ENCODE results near the gene NFE2. TPM values are rescaled to one million over a fixed set of nuclear protein-coding genes. Genes with fewer than 3 reads are reported as not detected.

NFE2 gene
- total and polyA plus RNA-seq, 2 of the 8 experiments (the other 6 are each of a cell fraction or from before 2014, with no cell fraction given) = 2.0 to 6.1 TPM

- TF ChIP-seq EGR1 (IDR thresholded peaks at IDR 0.05; ENCODE audit: borderline replicate concordance, low read depth, low read length) (no peak), ZNF274 (IDR thresholded peaks at IDR 0.05; ENCODE audit: borderline replicate concordance, extremely low read depth, low read length) (no peak), PHF8 (conservative IDR thresholded peaks at IDR 0.05; ENCODE audit: low read depth, low read length) (peak; percentile 96), EZH2 (IDR thresholded peaks at IDR 0.05; ENCODE audit: low read depth, low read length, severe bottlenecking) (no peak), CBX8 (IDR thresholded peaks at IDR 0.05; ENCODE audit: borderline replicate concordance, low read depth, low read length) (no peak), POU5F1 (IDR thresholded peaks at IDR 0.05; ENCODE audit: low read depth, low read length) (no peak), SUZ12 (IDR thresholded peaks at IDR 0.05; ENCODE audit: low read length) (no peak), NRF1 (IDR thresholded peaks at IDR 0.05; ENCODE audit: low read depth, low read length) (peak; percentile 100), BRCA1 (IDR thresholded peaks at IDR 0.05; ENCODE audit: low read depth, low read length) (no peak), HDAC2 (IDR thresholded peaks at IDR 0.05; ENCODE audit: borderline replicate concordance in 1 of 2, low read depth in 2 of 2, low read length in 2 of 2) (0 out of 4 replicates have a peak, but pooled peaks of 1 of the 2 experiments have one; percentile 25), CHD1 (IDR thresholded peaks at IDR 0.05; ENCODE audit: low read depth, low read length) (no peak; the same call in none of the 2 replicates), CREB1 (IDR thresholded peaks at IDR 0.05) (no peak; the same call in none of the 2 replicates), EP300 (IDR thresholded peaks at IDR 0.05; ENCODE audit: borderline replicate concordance in 1 of 2, low read depth in 2 of 2, low read length in 2 of 2) (0 out of 3 replicates have a peak, but pooled peaks of 1 of the 2 experiments have one; percentile 26), CBX5 (IDR thresholded peaks at IDR 0.05; ENCODE audit: low read depth, low read length) (no peak), YY1 (IDR thresholded peaks at IDR 0.05; ENCODE audit: low read depth, low read length) (peak; percentile 96), KDM4A (IDR thresholded peaks at IDR 0.05; ENCODE audit: low read depth, low read length, severe bottlenecking) (no peak), BACH1 (IDR thresholded peaks at IDR 0.05; ENCODE audit: low read length) (no peak), RFX5 (IDR thresholded peaks at IDR 0.05; ENCODE audit: borderline replicate concordance, low read depth, low read length) (no peak), CTBP2 (IDR thresholded peaks at IDR 0.05; ENCODE audit: borderline replicate concordance, insufficient read depth, insufficient read length, low read length) (no peak), SRF (IDR thresholded peaks at IDR 0.05; ENCODE audit: low read depth, low read length) (no peak)
- TF ChIP-seq, protein P1, sequence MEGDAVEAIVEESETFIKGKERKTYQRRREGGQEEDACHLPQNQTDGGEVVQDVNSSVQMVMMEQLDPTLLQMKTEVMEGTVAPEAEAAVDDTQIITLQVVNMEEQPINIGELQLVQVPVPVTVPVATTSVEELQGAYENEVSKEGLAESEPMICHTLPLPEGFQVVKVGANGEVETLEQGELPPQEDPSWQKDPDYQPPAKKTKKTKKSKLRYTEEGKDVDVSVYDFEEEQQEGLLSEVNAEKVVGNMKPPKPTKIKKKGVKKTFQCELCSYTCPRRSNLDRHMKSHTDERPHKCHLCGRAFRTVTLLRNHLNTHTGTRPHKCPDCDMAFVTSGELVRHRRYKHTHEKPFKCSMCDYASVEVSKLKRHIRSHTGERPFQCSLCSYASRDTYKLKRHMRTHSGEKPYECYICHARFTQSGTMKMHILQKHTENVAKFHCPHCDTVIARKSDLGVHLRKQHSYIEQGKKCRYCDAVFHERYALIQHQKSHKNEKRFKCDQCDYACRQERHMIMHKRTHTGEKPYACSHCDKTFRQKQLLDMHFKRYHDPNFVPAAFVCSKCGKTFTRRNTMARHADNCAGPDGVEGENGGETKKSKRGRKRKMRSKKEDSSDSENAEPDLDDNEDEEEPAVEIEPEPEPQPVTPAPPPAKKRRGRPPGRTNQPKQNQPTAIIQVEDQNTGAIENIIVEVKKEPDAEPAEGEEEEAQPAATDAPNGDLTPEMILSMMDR (IDR thresholded peaks at IDR 0.05; ENCODE audit: control extremely low read depth in 1 of 3, insufficient read depth in 1 of 3, low read depth in 1 of 3, low read length in 3 of 3) = no peak
These were observed 21.0 kb downstream of the NFE2 start, which contains the start of gene CBX5 (continued) for GRCh38 chr12:54279632-54280467.

Measured in H1 (cell line).